GM19463 (cell line): Measurements from ENCODE around the gene FAM180B.
"Not testable (repeated sequence)": the region's sequence is repeated elsewhere in the genome, so short reads cannot be mapped to it uniquely, and the experiment has no call there.

ENCODE experiments used
- ATAC-seq: cut with Tn5 transposase; IDR thresholded peaks from one replicate; pipeline ENCODE4 v1.9.1; 2021; ENCODE audit warnings: mild to moderate bottlenecking, moderate library complexity; ENCODE audit not compliant: unreplicated experiment

The FAM180B gene, protein sequence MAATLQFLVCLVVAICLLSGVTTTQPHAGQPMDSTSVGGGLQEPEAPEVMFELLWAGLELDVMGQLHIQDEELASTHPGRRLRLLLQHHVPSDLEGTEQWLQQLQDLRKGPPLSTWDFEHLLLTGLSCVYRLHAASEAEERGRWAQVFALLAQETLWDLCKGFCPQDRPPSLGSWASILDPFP

DNA sequence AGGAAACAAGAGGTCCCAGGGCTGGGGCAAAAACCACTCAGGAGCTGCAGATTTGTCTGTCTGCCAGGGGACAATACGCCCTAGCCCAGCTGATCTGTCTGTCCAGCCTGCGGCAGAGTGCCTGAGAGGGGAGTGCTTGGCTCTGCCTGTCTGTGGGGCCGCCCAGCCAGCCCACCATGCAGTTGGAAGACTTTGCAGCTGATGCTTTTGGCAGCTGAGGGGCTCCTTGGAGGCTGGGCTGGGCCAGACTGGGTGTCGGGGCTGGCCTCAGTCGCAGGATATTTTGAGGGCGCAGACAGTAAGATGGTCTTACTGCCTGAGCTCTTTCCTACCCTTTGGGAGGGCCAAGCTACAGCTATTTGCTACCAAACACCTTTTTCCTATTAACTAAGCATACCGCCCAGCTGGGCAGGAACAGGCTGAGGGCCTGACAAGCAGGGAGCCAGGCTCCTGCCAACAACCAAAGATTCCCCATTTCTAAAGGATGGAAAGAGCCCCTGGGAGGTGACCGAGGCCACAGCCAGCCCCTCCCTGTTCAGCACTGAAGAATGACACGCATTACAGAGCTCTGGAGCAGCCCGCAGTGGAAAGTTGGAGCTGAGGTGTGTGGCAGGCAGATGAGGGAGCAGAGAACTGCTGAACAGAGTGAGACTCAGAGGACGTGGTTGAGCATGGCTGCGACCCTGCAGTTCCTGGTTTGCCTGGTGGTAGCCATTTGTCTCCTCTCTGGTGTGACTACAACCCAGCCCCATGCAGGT lies at the start of gene FAM180B:
FAM180B (plus strand) TSS at position 581 of the 758 bp plus-strand sequence; CDS start at position 672, 91 bp downstream.
- ATAC-seq, result no peak

DNA sequence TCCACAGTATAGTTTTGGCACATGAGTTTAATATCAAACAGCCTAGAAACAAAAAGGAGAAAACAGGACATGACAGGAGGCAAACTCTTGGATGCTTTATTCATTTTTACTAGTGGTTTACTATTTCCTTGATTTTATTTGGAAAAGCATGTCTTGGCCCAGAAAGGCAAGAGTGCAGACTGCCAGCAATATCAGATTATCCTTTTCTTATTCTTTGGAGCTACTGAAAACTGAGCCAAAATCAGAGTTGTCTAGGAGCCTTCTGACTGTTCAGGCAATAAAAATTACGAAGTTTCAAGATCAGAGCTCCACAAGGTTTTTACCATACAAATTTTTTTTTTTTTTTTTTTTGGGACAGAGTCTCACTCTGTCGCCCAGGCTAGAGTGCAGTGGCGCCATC lies 49.6 kb upstream of the FAM180B start:
- no peak for ATAC-seq

DNA sequence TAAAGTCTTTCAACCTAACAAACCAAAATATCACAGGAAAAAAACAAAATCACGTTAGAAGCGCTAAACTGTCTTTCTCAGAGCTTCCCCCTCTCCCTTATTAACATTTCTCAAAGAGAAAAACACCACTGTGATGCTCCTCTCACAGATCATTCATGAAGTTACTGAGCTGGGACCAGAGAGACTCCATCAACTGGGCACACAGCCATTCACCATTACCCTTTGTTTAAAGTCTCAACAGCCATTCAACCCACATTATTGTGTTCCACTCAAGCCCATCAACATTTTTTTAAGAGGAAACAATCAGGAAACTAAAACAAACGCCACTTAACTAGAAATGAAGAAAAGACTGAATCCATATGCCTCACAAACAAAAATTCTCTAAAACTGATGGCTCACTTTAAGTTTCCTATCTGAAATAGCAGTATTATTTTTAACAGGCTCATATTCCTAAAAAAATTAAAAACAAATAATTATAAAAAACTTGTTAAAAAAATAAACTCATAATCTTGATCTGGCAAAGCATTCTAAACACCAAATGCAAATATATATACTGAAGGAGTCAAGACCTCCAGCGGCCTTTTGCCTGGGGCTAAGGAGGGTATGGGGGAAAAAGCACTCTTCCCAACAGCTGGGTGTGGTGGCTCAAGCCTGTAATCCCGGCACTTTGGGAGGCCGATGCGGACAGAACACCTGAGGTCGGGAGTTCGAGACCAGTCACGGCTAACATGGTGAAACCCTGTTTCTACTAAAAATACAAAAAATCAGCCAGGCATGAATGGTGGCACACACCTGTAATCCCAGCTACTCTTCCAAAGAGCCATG lies 47.5 kb upstream of the FAM180B start:
- ATAC-seq, result no peak

DNA sequence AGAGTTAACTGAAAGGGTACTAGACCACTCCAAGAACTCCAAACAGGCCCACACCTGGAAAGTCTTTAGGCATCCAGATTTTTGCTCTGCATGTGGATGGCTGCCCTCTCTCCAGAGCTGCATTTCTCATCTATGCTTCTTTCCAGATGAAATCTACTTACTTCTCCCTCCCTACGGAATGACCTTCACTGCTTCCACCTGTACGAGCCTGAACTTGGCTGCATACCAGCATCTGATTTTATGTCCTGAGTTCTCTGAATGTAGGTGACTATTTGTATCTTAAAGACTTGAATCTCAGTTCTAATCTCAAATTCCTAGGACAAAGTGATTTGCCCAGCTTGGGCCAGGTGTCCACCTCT lies 46.8 kb upstream of the FAM180B start:
- no peak for ATAC-seq

DNA sequence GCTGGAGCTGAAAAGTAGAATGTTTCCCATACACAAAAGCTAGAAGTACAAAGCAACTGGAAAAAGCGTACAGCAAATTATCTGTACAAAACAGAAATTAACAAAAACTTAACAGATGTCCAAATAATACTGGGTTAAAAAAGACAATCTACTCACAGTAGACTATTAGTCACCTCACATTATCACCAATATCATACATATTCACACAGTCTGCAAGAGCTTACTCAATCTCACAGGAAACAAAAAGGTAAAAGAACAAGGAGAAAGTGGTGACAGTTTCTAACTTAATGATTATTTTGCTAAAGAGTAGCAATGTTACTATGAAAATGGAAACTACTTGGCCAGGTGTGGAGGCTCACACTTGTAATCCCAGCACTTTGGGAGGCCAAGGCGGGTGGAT lies 45.4 kb upstream of the FAM180B start:
- ATAC-seq, result no peak

DNA sequence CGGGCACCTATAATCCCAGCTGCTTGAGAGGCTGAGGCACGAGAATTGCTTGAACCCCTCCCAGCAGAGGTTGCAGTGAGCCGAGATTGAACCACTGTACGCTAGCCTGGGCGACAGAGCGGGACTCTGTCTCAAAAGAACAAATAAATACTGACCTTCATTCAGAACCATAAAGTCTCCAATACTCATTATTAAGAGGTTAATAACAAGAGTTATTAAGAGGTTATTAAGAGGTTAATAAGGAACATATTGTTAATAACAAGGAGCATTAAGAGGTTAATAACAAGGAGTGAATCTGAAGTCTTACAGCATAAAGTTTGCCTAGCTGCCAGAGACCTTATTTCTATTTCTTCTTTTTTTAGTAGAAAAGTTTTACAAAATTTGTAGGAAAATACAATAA lies 41.2 kb upstream of the FAM180B start:
- ATAC-seq, result no peak

DNA sequence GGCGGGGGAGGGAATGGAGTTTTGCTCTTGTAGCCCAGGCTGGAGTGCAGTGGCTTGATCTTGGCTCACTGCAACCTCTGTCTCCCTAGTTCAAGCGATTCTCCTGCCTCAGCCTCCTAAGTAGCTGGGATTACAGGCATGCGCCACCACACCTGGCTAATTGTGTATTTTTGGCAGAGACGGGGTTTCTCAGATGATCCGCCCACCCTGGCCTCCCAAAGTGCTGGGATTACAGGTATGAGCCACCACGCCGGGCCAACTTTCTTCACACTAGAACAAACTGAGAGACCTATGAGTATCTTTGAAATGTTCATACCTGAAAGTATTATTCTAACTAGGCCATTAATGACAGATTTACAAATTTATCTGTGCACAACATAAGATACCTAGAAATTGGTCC lies 40.2 kb upstream of the FAM180B start:
- not testable (repeated sequence) for ATAC-seq

DNA sequence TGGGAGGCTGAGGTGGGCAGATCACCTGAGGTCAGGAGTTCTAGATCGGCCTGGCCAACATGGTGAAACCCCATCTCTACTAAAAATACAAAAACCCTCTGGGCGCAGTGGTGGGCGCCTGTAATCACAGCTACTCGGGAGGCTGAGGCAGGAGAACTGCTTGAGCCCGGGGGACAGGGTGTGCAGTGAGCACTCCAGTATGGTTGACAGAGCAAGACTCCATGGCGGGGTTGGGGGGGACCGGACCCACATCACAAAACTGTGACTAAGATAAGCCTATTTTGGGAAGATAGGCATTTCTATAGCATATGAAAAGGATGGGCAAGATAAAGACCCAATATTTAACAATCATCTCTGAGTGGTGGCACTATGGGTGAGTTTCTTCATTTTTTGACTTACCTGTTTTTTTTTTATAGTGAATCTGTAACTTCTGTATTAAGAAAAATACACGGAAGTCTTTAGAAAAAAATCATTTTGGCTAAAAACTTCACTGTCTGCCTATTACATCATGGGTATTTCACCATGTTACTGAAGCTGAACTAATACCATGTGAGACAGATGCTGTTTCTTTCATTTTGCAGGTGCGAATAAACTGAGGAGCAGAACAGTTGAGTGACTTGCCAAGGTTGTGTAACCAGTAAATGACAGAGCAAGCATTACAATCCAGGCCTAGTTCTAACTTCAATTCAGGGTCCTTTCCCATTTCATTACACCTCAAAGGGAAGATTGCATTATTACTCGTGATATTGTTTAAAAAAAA lies 36.0 kb upstream of the FAM180B start:
- no peak for ATAC-seq

DNA sequence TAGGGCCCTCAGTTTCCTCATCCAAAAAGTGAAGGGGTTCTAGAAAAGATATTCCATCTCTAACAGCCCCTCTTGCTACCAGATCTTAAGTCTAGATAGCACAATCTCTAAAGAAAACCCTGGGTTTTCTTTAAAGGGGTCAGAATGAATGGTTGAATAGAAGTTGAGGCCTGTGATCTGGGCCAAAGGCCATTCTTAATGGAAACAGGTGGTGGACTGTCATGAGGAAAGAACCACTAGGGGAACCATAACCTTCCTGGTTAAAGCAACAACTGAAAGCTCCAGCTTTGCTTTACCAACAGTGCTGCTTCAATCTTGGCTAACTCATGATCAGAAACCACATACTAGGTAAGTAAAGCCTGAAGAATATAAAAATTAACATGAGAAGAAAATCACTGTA lies 35.4 kb upstream of the FAM180B start:
- no peak for ATAC-seq

DNA sequence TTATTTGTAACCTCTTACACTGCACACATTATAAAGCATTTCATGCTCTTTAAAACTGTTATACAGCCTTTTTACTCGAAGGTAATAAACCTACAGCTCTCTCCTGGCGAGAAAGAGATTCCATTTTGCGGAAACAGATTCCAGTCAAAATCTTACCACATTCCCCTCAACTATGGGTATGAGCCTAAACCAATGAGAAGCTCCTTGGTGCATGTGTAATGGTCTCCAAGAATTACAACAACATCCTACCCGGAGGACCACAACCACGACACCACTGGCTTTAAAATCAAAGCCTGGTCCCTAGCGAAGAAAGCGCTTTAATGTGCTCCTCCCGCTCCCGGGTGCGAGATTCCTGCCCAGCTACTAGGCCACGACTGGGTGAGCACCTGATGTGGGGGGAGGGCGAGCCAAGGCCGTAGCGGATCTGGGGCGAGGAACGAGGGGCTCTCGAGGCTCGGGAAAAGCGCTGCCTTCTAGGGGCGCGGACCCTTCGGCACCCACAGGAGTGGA lies 34.4 kb upstream of the FAM180B start:
- no peak for ATAC-seq

DNA sequence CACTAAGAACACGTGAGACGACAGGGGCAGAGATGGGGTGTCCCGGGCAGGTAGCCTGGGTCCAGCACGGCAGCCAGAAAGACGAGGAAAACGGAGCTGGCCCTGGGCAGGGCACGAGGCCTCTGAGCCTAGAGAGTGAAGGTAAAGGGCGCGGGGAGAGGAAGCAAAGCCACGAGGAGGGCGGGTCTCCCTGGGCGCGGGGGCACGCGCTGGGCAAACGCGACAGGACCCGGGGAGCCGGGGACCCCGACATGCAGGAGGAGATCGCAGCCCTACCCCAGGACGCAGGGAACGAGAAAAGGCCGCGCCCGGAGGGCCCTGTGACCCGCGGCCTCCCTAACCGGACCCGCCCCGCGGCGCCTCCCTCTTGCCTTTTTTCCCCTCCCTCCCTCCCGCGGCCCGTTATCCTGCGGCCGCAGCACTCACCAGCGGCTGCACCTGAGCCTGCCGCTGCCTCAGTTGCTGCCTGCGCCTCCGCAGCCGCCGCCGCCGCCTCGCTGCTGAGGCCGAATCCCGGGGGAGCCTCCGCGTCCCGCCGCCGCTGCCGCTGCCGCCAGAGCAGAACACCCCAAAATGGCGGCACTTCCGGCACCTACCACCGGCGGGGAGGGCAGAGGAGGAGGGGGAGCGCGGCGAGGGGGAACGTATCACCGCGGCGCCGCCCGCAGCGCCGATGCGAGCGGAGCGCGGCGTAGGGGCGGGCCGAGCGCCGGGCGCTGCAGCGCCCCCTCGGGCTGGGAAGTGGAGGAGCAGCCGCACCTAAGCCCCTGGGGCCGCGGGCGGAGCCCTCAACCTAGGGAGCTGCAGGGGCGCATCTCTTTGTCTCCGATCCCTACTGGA lies 33.7 kb upstream of the FAM180B start, which contains the start of gene CELF1:
CELF1 (minus strand) TSS at position 567 of the 840 bp plus-strand sequence. CDS start 53,609 bp downstream, outside the sequence.
- peak; percentile 91 for ATAC-seq

DNA sequence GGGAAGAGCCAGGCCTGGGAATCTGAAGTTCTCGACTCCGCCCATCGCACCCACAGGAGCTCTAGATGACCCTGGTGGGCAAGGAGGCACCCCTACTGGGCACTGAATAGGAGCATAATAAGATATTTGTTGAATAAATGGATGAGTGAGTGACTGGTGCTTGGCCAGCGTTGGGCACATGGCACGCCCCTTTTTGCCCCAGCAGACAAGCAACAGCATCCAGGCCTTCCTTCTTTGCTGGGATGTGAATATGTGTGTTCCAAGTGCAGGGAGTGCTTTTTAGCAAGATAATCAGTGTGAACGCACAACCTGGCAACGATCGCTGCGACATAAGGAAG lies 33.1 kb upstream of the FAM180B start:
- peak; percentile 26 for ATAC-seq

DNA sequence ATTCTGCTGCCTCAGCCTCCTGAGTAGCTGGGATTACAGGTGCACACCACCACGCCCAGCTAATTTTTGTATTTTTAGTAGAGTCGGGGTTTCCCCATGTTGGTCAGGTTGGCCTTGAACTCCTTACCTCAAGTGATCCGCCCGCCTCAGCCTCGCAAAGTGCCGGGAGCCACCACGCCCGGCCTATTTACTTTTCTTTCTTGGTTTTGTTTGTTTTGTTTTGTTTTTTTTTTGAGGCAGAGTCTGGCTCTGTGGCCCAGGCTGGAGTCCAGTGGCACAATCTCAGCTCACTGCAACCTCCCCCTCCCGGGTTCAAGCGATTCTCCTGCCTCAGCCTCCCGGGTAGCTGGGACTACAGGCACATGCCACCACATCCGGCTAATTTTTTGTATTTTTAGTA lies 29.5 kb upstream of the FAM180B start:
- not testable (repeated sequence) for ATAC-seq

DNA sequence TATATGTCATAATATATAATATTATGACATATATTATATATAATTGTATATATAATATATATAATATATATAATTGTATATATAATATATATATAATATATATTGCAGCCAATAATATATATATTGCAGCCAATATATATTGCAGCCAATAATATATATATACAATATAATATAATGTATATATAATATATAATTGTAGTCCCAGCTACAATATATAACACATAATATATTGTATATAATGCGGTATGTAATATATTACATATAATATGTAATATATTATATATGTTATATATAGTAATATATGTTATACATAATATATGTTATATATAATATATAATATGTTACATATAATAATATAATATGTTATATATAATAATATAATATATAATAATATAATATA lies 27.8 kb upstream of the FAM180B start:
- no peak for ATAC-seq

DNA sequence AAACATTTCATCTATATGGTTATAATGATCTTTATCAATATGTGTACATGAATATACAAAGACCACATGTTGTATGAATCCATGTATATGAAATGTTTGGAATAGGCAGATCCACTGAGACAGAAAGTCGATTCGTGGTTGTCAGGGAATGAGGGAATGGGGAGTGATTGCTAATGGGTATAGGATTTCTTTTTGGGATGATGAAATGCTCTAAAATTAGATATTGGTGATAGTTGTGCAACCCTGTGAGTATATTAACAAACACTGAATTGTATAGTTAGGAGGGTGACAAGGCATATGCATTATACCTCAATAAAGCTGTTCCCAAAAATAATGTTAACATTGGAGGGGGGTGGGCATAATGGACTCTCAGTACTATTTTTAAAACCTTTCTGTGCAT lies 26.1 kb upstream of the FAM180B start:
- ATAC-seq, result no peak

DNA sequence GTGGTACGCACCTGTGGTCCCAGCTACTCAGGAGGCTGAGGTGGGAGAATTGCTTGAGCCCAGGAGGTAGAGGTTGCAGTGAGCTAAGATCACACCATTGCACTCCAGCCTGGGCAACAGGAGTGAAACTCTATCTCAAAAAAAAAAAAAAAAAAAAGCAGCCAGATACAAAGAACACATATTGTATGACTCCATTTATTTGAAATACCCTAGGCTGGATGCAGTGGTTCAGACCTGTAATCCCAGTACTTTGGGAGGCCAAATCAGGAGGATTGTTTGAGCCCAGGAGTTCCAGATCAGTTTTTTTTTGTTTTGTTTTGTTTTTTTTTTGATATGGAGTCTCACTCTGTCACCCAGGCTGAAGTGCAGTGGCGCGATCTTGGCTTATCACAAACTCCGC lies 24.1 kb upstream of the FAM180B start:
- ATAC-seq, result not testable (repeated sequence)

DNA sequence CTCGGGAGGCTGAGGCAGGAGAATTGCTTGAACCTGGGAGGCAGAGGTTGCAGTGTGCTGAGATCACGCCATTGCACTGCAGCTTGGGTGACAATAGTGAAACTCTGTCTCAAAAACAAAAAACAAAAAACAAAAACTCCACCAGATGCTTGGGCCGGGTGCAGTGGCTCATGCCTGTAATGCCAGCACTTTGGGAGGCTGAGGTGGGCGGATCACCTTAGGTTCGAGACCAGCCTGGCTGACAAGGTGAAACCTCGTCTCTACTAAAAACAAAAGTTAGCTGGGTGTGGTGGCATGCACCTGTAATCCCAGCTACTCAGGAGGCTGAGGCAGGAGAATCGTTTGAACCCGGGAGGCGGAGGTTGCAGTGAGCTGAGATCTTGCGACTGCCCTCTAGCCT lies 22.1 kb upstream of the FAM180B start:
- not testable (repeated sequence) for ATAC-seq

DNA sequence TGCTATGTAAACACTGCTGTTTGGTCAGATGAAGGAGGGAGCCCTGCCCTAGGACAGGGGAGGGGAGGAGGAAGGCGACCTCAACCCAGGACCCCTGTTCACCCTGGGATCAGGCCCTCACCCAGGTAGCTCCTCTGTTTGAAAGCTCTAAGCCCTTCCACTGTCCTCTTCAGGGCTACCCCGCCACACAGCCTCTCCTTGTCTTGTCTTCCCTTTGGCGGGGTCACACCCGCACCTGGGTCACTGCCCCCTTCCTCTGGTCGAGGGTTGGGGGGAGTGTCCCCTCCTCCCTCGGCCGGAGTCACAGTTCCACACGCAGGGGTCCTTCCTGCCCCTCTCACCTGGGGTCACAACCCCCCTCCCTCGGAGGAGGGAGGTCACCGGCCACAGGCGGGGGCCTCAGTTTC lies 21.5 kb upstream of the FAM180B start:
- ATAC-seq, result no peak

DNA sequence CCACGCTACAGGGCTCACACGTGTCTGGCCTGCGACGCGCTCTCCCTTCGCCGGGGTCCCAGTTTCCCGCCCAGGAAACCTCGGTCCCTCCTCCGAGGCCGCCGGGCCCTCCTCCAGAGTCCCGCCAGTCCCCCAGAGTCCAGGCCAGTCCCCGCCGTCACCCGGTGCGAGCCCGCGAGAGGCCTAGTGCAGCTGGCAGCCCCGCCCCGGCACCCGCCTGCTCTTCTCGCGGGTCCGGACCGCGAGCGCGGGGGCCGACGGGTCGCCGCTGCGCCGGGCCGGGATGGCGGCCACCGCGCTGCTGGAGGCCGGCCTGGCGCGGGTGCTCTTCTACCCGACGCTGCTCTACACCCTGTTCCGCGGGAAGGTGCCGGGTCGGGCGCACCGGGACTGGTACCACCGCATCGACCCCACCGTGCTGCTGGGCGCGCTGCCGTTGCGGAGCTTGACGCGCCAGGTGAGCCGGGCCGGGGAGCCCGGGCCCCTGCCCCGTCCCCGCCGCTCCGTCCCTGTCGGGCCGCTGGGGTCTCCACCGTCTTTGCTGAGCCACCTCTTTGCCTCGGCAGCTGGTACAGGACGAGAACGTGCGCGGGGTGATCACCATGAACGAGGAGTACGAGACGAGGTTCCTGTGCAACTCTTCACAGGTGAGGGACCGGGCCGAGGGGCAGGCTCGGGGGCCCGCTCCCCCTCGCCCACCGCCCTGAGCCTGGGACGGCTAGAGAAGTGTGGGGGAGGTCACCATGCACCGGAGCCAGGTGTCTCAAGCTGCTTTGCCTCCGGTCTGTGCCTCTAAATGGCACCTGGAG lies 20.9 kb upstream of the FAM180B start, which contains the start of gene PTPMT1:
PTPMT1 (plus strand) TSS at position 260 of the 809 bp plus-strand sequence; CDS start at position 284, 24 bp downstream.
- ATAC-seq, result peak; percentile 94
